ENCODE data around the gene SORL1. TPM values are rescaled to one million over a fixed set of nuclear protein-coding genes. Genes with fewer than 3 reads are reported as not detected.
"Not testable (repeated sequence)": the region's sequence is repeated elsewhere in the genome, so short reads cannot be mapped to it uniquely, and the experiment has no call there.

Gene SORL1
- polyA plus RNA-seq, 12 donors, result 1.6 to 17.6 (median 2.6) TPM; not detected in 1

DNA sequence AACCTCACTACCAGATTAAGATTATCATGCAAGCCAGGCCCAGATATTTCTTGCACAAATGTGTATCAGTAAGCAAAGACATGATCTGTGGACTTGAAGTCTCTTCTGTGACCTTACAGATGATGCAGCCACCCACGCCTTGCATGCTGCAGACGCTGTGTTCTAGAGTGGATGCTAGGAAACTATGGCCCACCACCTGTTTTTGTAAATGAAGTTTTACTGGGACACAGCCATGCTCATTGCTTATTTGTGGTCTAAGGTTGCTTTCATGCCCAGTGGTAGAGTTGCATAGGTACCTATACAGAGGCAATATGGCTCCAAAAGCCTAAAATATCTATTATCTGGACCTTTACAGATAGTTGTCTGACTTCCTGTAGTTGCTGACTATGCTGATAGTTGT lies 48.2 kb downstream of the SORL1 start:
- no peak for DNase-seq

DNA sequence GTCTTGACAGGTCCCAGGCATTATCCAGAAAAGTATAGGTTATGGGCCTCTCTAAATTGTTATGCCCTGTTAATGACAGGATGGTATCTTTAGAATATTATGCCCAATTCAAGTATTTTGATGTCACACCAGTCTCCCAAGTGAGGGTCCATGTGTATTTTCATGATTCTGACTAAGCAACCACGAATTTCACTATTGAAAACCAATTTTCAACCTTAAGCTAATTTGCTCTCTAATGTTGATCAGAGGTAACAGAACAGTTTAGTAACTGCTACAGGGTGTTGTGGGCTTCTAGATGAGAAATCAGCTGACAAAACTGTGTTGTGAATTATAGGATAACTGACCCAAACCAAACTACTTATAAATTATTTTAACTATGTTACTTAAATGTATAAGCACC lies 48.6 kb downstream of the SORL1 start:
- no peak for DNase-seq

DNA sequence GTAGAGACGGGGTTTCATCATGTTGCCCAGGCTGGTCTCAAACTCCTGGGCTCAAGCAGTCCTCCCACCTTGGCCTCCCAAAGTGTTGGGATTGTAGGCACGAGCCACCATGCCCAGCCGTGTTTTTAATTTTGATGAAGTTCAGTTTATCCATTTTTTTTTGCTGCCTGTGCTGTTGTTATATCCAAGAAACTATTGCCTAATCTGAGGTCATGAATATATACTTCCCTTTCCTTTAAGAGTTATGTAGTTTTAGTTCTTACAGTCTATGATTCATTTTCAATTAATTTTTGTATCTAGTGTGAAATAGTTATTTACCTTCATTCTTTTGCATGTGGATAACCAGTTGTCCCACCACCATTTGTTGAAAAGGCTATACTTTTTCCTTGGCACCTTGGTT lies 50.9 kb downstream of the SORL1 start:
- DNase-seq, result no peak

DNA sequence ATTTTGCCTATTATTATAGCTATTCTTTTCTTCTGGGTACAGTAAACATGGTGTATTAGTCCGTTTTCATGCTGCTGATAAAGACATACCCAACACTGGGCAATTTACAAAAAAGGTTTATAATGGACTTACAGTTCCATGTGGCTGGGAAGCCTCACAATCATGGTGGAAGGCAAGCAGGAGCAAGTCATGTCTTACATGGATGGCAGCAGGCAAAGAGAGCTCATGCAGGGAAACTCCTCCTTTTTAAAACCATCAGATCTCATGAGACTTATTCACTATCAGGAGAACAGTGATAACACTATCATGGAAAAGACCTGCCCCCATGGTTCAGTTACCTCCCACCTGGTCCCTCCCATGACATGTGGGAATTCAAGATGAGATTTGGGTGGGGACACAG lies 54.1 kb downstream of the SORL1 start:
- not testable (repeated sequence) for DNase-seq

DNA sequence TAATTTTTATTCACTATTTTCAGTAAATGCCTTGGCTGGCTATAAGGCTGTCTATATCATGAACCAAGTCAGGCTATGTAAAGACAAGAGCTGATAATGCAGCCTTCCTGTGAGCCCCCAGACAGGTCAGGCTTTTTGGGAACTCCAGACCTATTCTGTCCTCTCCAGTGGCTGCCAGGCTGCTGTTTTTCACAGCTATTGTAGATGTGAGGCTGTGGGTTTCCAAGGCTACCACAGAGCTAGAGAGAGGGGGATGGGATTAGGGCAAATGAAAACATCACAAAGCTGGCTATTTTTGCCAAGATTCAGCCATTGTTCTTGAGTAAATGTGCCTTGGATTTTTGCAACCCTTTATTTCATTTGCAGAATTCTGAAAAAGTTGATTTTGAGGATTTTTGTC lies 56.3 kb downstream of the SORL1 start:
- no peak for DNase-seq

DNA sequence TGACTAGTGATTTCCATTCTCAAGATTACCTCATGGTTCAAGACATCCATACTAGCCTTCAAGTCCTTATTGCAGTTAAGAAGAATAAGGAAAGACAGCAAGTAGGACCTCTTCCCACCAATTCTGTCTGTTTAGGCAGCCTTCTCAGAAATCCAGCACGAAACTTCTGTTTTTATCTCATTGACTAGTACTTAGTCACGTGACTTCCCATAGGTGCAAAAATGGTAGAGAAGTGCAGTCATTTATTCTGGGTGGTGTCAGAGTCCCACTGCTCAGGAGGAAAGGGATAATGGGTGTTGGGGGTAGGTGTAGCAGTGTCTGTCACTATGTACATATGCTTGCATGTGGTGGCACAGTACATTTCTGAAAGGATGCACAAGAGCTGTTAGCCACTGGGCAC lies 58.3 kb downstream of the SORL1 start:
- no peak for DNase-seq

DNA sequence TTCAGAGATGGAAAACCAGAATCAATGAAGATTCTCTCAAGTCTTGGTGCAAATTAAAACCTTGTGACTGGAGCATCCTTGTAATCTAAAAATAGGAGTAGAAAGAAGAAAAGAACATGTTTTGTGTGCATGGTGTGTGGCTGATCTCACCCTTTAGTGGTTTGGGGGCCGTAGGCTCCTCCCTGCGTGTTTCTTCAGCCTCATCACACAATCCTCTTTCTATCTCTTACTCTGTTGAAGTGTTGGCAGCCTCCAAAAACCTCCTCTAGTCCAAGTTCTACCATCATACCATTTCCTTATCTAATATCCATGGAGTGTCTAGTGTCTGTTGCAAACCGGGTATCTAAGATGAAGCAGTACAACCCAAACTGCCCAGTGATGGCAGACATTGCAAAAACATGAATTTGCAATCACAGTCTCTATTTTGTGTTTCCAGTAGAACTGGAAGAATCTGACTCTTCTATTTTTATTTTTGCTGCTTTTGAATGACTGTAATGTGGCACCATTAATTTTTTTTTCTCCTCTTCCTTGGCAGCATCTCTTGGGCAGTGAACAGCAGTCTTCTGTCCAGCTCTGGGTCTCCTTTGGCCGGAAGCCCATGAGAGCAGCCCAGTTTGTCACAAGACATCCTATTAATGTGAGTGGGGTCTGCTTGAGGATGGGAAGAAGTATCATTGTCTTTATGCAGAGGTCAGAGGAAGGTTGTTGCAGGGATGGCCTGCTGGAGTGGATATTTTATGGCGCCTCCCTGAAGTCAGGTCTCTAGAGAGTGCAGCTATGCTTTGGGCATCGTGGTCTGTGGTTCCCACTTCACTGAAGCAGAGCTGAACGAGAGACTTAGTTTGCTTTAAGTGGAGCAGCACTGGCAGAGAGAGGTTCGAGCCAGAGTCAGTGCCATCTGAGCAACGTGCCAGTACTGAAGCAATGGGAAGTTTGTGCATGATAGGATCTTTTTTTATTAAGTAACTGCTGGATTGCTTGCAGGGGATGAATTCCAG lies 60.7 kb downstream of the SORL1 start:
- DNase-seq, result no peak

DNA sequence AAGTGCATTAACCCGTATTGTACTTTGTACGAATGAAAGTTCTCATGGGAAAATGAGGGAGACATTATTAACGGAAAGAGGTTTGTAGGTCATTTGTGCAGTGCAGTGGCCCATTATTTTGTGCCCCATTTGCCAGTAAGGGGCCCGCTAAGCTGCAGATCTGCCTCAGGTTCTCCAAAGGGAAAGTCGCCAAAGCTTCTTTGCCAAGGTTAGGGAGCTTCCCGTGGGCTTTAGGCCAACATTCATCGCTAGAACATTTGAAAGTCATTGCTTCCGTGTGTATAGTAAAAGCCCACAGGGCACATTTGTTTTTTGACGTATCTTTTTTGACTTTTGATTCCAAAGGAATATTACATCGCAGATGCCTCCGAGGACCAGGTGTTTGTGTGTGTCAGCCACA lies 61.7 kb downstream of the SORL1 start:
- no peak for DNase-seq

DNA sequence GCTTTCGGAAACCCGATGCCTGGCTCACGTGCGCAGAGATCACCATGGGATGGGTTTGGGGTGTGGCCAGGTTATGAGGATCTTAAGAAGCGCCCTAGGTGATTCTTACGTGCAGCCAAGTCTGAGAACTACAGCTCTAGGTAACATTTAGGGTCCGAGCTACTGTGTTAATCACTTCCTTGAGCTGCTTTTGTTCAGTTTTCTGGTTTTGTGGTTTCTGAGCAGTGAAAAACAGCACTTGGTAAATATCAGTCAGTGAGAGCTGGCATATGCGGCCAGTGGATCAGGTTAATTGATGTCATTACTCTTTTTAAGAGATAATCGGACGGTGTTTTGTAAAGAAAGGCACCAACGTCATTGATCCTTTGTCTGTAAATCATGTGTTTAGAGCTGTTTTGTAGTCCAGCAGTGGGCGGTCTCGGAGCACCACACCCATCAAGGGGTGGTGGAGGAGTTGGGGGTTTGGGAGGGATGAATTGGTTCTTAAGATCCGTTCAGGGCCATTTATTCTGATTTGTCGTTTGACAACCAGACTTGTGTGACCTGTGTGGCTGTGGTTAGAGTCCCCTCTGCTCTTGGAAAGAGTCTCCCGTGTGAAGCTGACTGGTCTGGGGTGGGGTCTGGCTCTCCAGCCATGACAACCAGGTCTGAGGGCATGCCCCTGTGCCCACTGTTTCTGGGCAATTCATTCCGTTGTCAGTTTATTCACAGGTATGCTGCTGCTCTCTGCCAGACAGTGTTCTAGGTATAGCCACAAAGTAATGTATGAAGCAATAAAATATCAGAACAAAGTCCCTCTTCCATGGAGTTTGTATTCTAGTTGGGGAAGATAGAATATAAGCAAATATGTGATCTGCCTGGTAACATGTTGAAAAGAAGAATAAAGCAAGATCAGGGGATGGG lies 62.6 kb downstream of the SORL1 start:
- DNase-seq, result no peak

DNA sequence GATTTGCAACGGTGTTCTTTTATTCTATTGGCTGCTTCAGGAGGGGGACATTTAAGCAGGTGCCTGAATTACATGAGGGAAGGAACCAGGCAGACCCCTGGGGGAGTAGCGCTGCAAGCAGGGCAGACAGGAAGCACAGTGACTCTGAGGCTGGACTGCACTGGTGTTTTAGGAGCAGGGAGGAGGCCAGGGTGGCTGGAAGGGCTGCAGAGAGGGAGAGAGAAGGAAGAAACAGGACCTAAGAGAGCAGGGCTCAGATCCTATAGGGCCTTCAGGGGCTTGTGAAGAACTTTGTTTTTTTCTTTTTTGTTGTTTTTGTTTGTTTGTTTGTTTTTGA lies 63.2 kb downstream of the SORL1 start:
- no peak for DNase-seq

DNA sequence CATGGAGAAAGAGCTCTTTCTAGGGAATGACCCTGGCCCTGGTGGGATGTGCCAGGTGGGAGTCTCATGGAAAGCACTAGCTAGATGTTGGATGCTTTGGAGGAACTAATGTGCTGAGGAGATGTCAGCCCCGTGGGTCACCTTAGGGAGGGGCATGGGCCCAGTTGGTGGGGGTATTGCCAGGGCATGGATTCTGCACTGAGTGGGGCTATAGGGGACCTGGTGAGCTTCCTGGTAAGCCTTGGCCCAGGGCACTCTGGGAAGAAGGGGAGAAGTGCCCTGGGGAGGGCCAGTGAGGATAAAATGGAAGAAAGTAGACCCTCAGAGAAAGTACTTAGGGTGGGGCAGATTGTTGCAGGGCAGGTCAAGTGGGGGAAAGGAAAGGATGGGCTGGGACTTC lies 65.9 kb downstream of the SORL1 start:
- no peak for DNase-seq

DNA sequence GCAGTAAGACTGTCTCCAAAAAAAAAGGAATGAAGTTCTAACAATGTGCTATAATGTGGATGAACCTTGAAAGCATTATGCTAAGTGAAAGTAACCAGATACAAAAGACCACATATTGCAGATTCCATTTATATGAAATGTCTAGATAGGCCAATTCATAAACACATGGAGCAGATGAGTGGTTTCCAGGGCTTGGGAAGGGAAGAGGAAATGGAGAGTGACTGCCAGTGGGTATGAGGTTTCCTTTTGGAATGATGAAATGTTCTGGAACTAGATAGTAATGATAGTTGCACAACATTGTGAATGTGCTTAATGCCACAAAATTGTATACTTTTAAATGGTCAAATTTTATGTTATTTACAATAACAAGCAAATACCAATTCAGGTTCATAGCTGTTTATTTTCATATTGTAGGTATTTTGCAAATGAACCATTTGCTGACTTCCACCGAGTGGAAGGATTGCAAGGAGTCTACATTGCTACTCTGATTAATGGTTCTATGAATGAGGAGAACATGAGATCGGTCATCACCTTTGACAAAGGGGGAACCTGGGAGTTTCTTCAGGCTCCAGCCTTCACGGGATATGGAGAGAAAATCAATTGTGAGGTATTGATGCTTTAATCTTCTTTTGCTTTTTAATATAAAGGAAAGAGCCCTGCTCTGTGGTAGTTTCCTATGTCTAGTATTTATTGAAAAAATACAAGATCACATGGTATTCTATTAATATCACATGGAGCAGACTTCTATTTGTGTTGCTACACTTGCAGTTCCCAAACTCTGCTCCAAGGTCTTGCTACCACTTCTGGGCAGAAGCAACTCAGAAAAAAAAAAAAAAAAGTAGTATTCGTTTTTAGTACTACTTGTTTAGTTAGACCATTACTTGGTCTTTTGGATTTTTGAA lies 68.4 kb downstream of the SORL1 start:
- DNase-seq, result no peak

DNA sequence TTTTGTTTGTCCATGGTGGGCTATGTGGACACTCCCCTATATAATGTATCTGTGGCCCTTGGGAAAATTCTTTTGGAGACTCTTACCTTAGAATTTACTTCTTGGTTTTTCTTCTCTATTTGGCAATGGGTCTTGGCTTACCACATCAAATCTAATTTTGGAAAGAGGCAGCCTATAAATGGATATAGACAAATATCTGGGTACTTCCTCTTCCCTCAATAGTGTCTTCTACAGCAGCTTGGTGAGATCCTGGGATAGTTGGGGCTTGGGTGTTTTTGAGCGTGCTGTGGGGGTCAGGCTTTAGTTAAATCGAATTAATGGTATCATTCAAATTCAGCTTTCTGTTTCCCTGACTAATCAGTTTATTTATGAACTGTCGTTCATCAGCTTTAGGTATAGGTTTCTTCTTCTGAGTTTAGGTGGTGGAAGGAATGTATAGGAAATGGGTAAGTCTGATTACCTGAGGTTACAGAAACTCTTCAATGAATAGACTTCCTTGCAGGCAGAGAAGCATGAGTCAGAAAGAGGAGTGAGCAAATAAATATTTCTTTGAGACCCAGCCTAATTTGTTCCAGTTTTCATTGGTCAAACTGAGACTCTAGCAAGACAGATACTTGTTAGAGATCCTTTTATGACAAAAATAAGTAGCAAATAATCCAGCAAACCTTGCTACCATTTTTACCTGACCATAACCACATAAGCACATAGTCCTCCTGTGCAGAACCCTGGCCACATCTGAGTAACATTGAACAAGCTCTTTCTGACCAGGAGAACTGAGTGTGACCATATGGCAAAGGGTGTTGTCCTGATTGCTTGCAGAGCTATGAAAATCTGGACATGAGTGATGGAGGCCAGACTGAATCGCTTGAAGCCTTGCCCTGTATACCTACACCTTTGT lies 69.3 kb downstream of the SORL1 start:
- DNase-seq, result no peak

DNA sequence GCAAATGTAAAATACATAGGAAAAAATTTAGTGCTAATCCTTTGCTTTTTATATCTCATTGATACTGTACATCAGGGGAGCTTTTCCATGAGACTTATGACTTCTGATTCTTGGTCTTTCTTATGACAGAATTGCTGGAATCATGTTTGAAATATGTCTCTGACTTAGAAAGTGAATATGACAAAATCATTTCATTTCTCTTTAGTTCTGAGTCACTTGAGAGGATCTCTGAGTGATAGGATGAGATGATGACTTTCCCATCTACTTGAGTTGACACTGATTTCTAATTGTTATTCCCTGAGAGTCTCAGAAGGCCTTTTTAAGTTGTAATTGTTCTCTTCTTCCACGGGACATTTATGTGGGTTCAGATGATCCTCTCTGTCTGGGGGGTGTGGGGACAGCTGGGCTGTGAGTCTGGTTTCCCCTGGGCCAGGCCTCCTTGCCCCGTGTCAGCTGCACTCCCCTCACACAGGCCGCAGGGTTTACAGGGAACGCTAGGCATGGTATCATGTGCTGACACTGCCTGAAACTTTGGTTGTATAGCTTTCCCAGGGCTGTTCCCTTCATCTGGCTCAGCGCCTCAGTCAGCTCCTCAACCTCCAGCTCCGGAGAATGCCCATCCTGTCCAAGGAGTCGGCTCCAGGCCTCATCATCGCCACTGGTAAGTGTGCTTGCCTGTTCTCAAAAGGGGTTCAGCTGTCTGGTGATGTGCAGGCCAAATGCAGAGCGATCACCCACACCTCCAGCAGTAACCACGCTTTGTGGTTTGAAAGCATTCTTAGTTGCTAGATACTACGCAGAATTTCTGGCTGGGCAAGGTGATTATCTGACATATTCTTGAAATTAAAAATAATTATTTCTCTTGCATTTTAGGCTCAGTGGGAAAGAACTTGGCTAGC lies 70.2 kb downstream of the SORL1 start:
- DNase-seq, result no peak

DNA sequence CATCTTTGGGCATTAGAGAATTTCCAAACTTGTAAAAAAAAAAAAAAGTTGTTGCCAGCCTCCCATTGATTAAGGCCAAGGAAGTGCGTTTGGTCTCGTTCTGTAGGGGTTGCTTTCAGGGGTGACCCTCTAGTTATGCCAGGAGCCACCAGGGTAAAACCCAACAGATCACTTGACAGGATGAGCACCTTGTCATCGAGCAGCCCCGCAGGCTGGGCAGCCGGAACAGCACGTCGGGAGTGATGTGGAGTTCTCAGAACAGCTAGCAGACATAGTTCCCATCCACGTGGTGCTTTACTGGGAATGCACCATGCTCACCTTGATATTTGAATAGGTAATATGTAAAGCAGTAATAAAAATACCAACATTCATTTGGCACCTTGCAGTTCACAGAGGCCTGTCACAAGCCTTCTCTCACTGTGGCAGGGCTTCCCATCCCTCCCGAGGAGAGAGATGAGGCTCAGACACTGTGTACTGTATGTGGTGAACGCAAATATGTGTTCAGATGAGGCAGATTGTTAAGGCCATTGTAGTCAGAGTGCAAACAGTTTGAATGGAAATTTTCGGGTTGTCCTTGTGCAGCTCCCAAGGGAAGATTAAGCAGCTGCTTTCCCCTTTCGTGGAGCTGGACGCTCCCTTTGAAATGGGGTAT lies 71.6 kb downstream of the SORL1 start:
- DNase-seq, result no peak

DNA sequence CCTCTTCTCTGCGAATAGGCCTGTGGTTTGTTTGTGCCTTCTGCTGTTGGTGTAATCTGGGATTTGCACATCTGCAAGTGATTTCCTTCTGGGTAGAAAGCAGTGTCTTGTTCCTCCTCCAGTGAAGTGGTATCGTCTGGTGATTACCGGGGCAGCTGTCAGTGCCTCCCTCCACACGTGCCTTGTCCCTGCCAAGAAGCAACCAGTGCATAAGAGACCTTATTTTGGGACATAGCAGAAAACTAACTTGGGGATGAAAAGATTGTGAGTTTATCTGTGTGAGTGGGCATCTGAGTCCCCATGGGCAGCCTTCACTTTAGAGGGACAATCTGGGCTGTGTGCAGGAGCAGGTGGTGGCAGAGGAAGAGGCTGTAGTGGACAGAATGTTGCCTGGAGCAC lies 72.1 kb downstream of the SORL1 start:
- DNase-seq, result no peak

DNA sequence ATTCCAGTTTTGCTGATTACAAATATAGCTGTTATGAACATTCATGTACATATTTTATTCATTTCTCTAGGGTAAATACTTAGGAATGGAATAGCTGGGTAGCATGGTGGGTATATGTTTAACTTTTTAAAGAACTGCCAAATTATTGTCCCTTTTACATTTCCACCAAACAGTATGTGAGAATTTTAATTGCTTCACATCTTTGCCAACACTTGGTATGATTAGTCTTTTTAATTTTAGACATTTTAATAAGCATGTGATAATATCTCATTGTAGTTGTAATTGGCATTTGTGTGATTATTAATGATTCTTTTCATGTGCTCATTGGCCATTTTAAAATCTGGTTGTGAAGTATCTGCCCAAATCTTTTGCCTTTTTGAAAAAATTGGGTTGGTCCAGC lies 73.3 kb downstream of the SORL1 start:
- no peak for DNase-seq

DNA sequence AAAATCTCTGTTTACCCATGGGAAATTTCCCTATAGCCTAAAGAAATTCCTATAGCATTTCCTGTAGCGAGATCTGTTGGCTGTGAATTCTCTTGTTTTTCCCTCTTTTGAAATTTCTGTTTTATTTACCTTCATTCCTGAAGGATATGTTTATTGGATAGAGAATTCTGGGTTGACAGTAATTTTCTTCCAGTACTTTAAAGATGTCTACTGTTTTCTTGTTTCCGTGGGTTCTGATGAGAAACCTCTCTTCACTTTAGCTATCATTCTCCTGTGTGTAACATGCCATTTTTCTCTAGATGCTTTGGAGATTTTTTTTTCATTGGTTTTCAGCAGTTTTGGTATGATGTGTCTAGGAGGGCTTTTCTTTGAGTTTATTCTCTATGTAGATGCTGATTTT lies 78.1 kb downstream of the SORL1 start:
- DNase-seq, result no peak

DNA sequence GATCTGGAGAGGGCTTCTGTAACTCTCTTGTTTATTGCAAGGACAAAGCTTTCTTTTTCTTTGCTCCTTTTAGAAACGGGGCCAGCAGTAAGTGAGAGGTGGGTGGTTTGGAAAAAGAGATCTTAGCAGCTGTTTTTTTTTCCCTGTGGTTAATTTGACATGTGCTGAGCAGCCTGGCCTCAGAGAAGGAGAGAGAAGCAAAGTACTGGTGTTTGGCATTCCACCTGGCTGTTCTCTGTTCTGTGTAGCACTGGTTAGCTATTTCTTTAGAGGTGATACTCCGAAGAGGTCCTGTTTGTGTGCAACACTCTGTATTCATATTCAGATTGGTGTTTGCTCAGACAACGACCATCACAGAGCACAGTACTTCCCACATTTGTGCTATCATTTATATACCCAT lies 81.5 kb downstream of the SORL1 start:
- DNase-seq, result no peak
